Esophagus squamous epithelium (tissue), 5 donors: ENCODE data around the gene DNAJB13. TPM values are rescaled to one million over a fixed set of nuclear protein-coding genes. Genes with fewer than 3 reads are reported as not detected.

ENCODE experiments used
- DNase-seq: peaks from one replicate; lab custom pipeline; 2025; lab: John Stamatoyannopoulos, UW
- H3K27ac ChIP-seq, 4 donors: fragments of 200-600 bp; sonication (generic); one replicate each; pipeline ENCODE4 v1.5.1; 2016 to 2019; ENCODE audit warnings: mild to moderate bottlenecking in 1 of 4
- H3K27me3 ChIP-seq, 4 donors: fragments of 200-600 bp; sonication (generic); 1 replicate in 3 of 4; 2 replicates in 1 of 4; pipeline versions ENCODE4 v1.5.1 to v1.6.0; 2017 to 2021; ENCODE audit warnings: antibody characterized with exemption in 1 of 4
- H3K36me3 ChIP-seq, 3 donors: fragments of 200-600 bp; sonication (generic); one replicate each; pipeline ENCODE4 v1.5.1; 2016 to 2019
- H3K4me1 ChIP-seq, 3 donors: fragments of 200-600 bp; sonication (generic); one replicate each; pipeline ENCODE4 v1.5.1; 2017 to 2019
- H3K4me3 ChIP-seq, 4 donors: fragments of 200-600 bp; sonication (generic); 1 replicate in 3 of 4; 2 replicates in 1 of 4; pipeline ENCODE4 v1.5.1; 2016 to 2019; ENCODE audit warnings: mild to moderate bottlenecking in 2 of 4, moderate library complexity in 1 of 4
- H3K9me3 ChIP-seq, 3 donors: fragments of 200-600 bp; sonication (generic); one replicate each; pipeline ENCODE4 v1.5.1; 2016 to 2019
- POLR2A ChIP-seq, 4 donors: fragments of 450-650 bp; IDR thresholded peaks; one replicate each; pipeline ENCODE4 v1.6.1; 2017; ENCODE audit warnings: antibody characterized with exemption in 4 of 4, mild to moderate bottlenecking in 4 of 4, moderate library complexity in 3 of 4
- WGBS, 2 donors: methylation state at CpG; one replicate each; pipeline ENCODE4 v1.1.5; 2018; 5-methylcytosine and 5-hydroxymethylcytosine counted together
- intact Hi-C: fragments of 100-400 bp; cut with DNase I; formaldehyde crosslinking; loops from one replicate; pipeline ENCODE4 v1.15.0; 2022
- total RNA-seq, 4 donors: library from RNA; depleted of rRNA; stranded (reverse); fragments of >200 nt; gene quantifications; one replicate each; pipeline ENCODE4 v1.1.0, GENCODE V29; 2016
- TF ChIP-seq, protein P1 (sequence below), 6 experiments: fragments of 450-650 bp in 4 of 6; fragments of 200-600 bp in 2 of 6; sonication (generic) in 2 of 6; IDR thresholded peaks; one replicate each; pipeline ENCODE4 v1.5.1; 2016 to 2019; ENCODE audit warnings: antibody characterized with exemption in 6 of 6, mild to moderate bottlenecking in 4 of 6, moderate library complexity in 4 of 6
- donor health status: DM: yes; HTN: yes; CAD: no.

DNAJB13 gene
- total RNA-seq, 4 donors from 2014 or later, result not detected

DNA sequence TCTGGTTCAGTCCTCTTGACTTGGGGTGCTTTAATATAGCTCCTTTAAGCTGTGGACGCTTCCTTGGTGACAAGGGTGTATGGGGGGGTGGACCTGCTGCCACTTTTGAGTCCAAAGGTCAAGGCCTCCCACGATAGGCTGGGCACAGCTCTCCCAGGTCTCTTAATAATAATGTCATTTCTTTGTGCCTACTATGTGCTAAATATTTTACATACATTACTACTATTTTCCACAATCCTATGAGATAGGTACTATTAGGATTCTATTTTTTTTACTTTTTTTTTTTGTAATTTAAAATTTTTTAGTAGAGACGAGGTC, 58.4 kb downstream of the DNAJB13 start:
- no peaks in the 10 kb centered on the region for H3K9me3 ChIP-seq
- H3K4me3 ChIP-seq, result no peak overlapping the region
- no peak for TF ChIP-seq POLR2A (IDR thresholded peaks at IDR 0.05)
- no peak for DNase-seq
- H3K27me3 ChIP-seq, result no peaks in the 10 kb centered on the region
- 85 to 92% methylated on average over 2 to 3 of the region's 3 CpGs for WGBS, 2 donors
- peaks cover 0 to 22% (median 0%) of the 10 kb centered on the region in 3 donors for H3K36me3 ChIP-seq
- H3K4me1 ChIP-seq, result peaks cover 0 to 22% (median 0%) of the 10 kb centered on the region in 3 donors
- intact Hi-C loops, result no loop called here
- H3K27ac ChIP-seq, result no peak overlapping the region

DNA sequence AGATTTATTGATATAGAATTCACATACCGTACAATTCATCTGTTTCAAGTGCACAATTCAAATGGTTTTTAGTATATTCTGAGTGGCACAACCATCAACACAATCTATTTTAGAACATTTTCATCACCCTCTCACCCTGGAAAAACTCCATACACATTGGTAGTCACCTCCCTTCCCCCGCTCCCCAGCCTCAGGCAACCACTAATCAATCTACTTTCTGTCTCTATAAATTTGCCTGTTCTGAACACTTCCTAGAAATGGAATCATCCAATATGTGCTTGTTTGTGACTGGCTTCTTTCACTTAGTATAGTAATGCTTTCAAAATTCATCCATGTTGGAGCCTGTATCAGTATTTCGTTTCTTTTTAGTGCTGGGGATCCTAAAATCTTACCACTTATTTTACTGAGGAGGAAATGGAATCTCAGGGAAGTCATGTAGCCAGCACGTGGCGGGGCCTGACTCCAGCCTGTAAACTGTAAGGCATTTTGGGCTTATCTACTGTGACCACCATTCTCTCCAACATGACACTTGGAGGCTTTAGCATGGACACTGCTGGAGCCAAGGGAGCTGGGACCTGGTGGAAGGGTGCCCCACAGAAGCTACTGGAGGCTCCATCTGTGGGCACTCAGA, 59.0 kb downstream of the DNAJB13 start:
- WGBS, 2 donors, result 89 to 92% methylated on average over 5 of the region's 5 CpGs
- intact Hi-C loops, result no loop called here
- H3K9me3 ChIP-seq, result no peaks in the 10 kb centered on the region

DNA sequence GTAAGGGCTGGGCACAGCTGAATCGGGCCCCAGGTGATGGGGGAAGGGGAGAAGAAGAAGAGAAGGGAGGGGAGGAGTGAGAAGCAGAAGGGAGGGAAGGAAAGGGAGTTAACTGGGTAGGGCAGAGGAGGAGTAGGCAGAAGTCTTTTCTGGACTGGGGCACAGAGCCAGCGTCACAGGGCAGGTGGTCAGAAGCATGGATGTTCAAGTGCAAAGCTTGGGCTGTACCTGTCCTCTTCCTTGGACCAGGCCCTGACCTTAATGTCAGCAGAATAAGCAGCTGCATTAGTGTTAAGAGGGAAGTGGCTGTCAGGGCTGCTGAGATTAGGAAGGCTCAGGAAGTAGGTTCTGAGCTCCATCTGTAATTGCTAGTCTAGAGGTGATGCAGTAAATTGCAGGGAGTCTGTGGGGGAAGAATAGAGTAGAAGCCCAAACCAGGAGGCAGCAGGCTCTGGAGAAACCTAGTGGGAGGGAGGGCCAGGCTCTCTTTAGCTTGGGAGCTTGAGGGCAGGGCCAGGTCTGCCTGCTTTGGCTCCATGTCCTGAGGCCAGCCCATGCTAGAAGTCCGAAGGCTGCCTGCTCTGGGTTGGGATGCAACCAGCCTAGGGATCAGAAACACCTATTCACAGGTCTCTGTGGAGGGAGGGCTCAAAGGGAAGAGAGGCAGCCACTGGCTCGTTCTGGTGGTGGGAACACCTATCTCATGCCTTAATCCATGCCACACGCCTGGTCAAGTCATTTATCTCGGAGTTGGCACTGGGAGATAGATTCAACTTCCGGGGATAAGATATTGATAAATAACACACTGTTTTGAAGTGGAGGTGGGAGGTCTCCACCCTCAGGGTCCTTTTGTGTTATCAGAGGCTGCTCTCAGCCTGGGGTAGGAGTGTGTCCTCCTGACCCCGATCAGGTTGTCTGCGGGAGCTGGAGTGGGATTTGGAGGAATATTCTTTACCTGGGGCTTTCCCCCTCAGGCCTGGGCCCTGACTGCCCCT, 59.8 kb downstream of the DNAJB13 start:
- intact Hi-C loops, result no loop called here

More for the DNA sequence above, 59.0 kb downstream of the DNAJB13 start:
- peaks cover 0 to 19% (median 0%) of the 10 kb centered on the region in 3 donors for H3K36me3 ChIP-seq
- H3K4me3 ChIP-seq, result no peak overlapping the region
- DNase-seq, result no peak
- H3K4me1 ChIP-seq, result peaks cover 0 to 22% (median 0%) of the 10 kb centered on the region in 3 donors
- no peak overlapping the region for H3K27ac ChIP-seq
- no peak for TF ChIP-seq POLR2A (IDR thresholded peaks at IDR 0.05)
- TF ChIP-seq, protein P1, sequence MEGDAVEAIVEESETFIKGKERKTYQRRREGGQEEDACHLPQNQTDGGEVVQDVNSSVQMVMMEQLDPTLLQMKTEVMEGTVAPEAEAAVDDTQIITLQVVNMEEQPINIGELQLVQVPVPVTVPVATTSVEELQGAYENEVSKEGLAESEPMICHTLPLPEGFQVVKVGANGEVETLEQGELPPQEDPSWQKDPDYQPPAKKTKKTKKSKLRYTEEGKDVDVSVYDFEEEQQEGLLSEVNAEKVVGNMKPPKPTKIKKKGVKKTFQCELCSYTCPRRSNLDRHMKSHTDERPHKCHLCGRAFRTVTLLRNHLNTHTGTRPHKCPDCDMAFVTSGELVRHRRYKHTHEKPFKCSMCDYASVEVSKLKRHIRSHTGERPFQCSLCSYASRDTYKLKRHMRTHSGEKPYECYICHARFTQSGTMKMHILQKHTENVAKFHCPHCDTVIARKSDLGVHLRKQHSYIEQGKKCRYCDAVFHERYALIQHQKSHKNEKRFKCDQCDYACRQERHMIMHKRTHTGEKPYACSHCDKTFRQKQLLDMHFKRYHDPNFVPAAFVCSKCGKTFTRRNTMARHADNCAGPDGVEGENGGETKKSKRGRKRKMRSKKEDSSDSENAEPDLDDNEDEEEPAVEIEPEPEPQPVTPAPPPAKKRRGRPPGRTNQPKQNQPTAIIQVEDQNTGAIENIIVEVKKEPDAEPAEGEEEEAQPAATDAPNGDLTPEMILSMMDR (IDR thresholded peaks at IDR 0.05), result no peak
- H3K27me3 ChIP-seq, result no peaks in the 10 kb centered on the region

DNA sequence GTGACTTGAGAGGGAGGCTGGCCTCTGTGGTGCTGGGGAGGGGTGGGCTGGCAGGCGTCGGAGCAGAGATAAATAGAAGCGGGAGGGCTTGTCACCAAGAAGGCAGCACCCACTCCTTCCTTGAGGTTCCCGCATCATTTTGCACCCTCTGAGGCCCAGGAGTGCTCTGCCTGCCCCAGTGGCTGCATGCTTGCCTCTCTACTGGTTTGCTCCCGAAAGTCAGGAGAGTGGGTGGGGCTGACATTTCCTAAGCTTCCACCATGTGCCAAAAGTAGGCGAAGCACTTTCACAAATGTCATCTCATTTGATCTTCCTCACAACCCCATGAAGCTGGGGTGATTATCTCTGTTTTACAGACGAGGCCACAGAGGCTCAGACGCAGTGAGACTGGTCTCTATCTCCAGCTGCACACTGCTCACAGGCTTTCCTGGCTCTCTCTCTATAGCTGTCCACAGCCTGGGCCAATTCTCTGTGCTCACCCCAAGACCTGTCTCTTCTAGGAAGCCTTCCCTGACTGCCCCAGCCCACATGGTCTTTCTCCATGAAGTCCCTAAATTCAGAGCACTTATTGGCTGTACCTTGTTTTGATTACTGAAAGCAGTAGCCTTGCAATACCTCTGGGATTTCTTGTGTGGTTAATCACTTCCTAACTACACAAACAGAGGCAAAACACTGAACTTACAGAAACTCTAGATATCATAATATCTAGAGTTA, 60.7 kb downstream of the DNAJB13 start:
- no peak for DNase-seq
- 70 to 93% methylated on average over 4 to 6 of the region's 8 CpGs for WGBS, 2 donors
- Histone ChIP-seq H3K4me1 (peaks cover 0 to 22% (median 0%) of the 10 kb centered on the region in 3 donors), H3K9me3 (no peaks in the 10 kb centered on the region), H3K27ac (peak overlapping the region in 1 of 4 donors; percentile 21), H3K27me3 (no peaks in the 10 kb centered on the region), H3K4me3 (no peak overlapping the region), H3K36me3 (peaks cover 0 to 23% (median 0%) of the 10 kb centered on the region in 3 donors)
- TF ChIP-seq, protein P1 (IDR thresholded peaks at IDR 0.05), result no peak
- no peak for TF ChIP-seq POLR2A (IDR thresholded peaks at IDR 0.05)
- intact Hi-C loops, result no loop called here

More for the DNA sequence above, 59.8 kb downstream of the DNAJB13 start:
- Histone ChIP-seq H3K4me3 (no peak overlapping the region), H3K27ac (peak overlapping the region in 1 of 4 donors; percentile 21), H3K27me3 (no peaks in the 10 kb centered on the region), H3K4me1 (peaks cover 0 to 22% (median 0%) of the 10 kb centered on the region in 3 donors), H3K9me3 (no peaks in the 10 kb centered on the region), H3K36me3 (peaks cover 0 to 19% (median 0%) of the 10 kb centered on the region in 3 donors)
- no peak for DNase-seq
- WGBS, 2 donors, result 77 to 78% methylated on average over 5 to 9 of the region's 9 CpGs
- TF ChIP-seq, protein P1 (IDR thresholded peaks at IDR 0.05), result no peak
- TF ChIP-seq POLR2A (IDR thresholded peaks at IDR 0.05), result no peak

DNA sequence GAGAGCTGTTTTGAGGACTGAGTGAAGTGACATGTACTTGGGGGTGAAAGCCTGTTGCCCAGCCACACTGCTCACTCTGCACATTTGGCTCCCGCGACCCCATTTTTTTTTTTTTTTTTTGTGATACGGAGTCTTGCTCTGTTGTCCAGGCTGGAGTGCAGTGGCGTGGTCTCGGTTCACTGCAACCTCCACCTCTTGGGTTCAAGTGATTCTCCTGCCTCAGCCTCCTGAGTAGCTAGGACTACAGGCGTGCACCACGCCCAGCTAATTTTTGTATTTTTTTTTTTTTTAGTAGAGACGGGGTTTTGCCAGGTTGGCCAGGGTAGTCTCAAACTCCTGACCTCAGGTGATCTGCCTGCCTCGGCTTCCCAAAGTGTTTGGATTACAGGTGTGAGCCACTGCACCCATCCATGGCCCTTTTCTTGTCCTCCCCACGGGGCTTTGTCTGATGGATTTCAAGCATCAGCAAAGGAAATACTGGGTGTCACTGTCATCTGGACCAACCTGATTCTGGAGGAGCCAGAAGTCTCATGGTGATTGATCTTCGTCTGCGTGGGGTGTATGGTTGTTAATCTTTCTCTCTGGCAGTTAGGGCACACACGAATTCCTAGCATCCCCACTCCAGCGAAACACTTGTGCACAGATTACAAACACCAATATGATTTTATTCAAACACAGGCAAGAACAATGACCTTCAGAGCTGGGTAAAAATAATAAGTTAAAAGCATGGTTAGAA, 61.4 kb downstream of the DNAJB13 start:
- H3K4me3 ChIP-seq, result no peak overlapping the region
- intact Hi-C loops, result no loop called here
- WGBS, 2 donors, result 81 to 83% methylated on average over 13 to 14 of the region's 14 CpGs
- H3K27me3 ChIP-seq, result no peaks in the 10 kb centered on the region
- H3K4me1 ChIP-seq, result peaks cover 0 to 22% (median 0%) of the 10 kb centered on the region in 3 donors
- no peaks in the 10 kb centered on the region for H3K9me3 ChIP-seq
- peaks cover 0 to 30% (median 0%) of the 10 kb centered on the region in 3 donors for H3K36me3 ChIP-seq
- no peak overlapping the region for H3K27ac ChIP-seq
- no peak for TF ChIP-seq POLR2A (IDR thresholded peaks at IDR 0.05)
- TF ChIP-seq, protein P1 (IDR thresholded peaks at IDR 0.05), result no peak
- DNase-seq, result no peak
